ENCODE results near the gene PLCB3. TPM values are rescaled to one million over a fixed set of nuclear protein-coding genes. Genes with fewer than 3 reads are reported as not detected.

PLCB3 gene
- total and polyA plus RNA-seq, 2 of the 13 experiments (the other 11 are each of a cell fraction or from before 2014, with no cell fraction given) = 7.5 to 13.8 TPM

DNA sequence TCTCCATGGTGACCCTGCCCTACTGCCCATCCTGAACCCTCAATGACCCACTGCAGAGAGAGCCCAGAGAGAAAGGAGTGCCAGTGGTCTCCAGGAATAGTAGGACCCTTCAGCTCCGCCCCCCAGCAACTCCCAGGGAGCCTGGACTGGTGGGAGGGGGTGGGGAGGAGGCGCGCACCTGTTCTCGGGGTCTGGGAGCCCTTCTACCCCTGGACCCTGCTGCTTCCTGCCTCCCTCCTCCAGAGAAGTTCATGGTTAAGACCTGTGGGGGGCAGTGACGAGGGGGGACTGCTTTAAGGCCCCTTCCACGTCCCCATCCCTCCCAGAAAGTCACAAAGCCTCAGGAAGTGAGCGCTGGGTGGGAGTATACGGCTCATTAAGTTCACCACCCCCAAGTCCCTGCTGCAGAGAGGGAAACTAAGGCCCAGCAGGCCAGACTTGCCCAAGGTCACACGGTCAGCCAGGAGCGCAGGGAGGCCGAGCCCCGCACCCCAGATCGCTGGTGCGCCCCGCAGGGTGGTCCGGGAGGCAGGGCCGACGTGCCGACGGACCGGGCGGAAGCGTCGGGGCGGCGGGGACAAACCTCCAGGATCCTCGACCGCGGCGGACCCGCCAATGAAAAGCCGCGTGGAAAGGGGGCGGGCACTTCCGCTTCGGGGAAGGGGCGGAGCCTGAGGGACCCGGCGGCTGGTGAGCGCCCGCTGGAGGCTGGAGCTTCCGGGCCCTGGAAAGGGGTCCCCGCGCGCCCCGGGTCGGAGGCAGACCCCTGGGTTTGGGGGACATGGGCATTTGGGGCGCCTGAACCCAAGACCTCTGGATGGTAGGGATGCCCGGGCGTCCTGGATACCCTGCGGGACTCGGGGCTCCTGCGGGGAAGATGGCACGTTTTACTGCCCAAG is 25.5 kb upstream of the PLCB3 start, which contains the start of the genes NUDT22 and TRPT1 (continued):
- peak; percentile 38 for TF ChIP-seq U2AF1 (optimal IDR thresholded peaks at IDR 0.05; ENCODE audit: low read depth, low read length)
- TF ChIP-seq NFKB2 (CRISPR knock-in tag; IDR thresholded peaks at IDR 0.05; ENCODE audit: borderline replicate concordance) = peak; percentile 6; the same call in 1 of the 2 replicates
- TF ChIP-seq HOXD1 (CRISPR knock-in tag; IDR thresholded peaks at IDR 0.05) = no peak
- TF ChIP-seq, protein P1, sequence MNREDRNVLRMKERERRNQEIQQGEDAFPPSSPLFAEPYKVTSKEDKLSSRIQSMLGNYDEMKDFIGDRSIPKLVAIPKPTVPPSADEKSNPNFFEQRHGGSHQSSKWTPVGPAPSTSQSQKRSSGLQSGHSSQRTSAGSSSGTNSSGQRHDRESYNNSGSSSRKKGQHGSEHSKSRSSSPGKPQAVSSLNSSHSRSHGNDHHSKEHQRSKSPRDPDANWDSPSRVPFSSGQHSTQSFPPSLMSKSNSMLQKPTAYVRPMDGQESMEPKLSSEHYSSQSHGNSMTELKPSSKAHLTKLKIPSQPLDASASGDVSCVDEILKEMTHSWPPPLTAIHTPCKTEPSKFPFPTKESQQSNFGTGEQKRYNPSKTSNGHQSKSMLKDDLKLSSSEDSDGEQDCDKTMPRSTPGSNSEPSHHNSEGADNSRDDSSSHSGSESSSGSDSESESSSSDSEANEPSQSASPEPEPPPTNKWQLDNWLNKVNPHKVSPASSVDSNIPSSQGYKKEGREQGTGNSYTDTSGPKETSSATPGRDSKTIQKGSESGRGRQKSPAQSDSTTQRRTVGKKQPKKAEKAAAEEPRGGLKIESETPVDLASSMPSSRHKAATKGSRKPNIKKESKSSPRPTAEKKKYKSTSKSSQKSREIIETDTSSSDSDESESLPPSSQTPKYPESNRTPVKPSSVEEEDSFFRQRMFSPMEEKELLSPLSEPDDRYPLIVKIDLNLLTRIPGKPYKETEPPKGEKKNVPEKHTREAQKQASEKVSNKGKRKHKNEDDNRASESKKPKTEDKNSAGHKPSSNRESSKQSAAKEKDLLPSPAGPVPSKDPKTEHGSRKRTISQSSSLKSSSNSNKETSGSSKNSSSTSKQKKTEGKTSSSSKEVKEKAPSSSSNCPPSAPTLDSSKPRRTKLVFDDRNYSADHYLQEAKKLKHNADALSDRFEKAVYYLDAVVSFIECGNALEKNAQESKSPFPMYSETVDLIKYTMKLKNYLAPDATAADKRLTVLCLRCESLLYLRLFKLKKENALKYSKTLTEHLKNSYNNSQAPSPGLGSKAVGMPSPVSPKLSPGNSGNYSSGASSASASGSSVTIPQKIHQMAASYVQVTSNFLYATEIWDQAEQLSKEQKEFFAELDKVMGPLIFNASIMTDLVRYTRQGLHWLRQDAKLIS (CRISPR knock-in tag; IDR thresholded peaks at IDR 0.05) = no peak
- TF ChIP-seq ZKSCAN5 (CRISPR knock-in tag; IDR thresholded peaks at IDR 0.05) = no peak
- TF ChIP-seq RXRB (CRISPR knock-in tag; IDR thresholded peaks at IDR 0.05; ENCODE audit: borderline replicate concordance) = peak; percentile 65
- TF ChIP-seq JUNB (CRISPR knock-in tag; IDR thresholded peaks at IDR 0.05; ENCODE audit: borderline replicate concordance) = no peak
- TF ChIP-seq, protein P2, sequence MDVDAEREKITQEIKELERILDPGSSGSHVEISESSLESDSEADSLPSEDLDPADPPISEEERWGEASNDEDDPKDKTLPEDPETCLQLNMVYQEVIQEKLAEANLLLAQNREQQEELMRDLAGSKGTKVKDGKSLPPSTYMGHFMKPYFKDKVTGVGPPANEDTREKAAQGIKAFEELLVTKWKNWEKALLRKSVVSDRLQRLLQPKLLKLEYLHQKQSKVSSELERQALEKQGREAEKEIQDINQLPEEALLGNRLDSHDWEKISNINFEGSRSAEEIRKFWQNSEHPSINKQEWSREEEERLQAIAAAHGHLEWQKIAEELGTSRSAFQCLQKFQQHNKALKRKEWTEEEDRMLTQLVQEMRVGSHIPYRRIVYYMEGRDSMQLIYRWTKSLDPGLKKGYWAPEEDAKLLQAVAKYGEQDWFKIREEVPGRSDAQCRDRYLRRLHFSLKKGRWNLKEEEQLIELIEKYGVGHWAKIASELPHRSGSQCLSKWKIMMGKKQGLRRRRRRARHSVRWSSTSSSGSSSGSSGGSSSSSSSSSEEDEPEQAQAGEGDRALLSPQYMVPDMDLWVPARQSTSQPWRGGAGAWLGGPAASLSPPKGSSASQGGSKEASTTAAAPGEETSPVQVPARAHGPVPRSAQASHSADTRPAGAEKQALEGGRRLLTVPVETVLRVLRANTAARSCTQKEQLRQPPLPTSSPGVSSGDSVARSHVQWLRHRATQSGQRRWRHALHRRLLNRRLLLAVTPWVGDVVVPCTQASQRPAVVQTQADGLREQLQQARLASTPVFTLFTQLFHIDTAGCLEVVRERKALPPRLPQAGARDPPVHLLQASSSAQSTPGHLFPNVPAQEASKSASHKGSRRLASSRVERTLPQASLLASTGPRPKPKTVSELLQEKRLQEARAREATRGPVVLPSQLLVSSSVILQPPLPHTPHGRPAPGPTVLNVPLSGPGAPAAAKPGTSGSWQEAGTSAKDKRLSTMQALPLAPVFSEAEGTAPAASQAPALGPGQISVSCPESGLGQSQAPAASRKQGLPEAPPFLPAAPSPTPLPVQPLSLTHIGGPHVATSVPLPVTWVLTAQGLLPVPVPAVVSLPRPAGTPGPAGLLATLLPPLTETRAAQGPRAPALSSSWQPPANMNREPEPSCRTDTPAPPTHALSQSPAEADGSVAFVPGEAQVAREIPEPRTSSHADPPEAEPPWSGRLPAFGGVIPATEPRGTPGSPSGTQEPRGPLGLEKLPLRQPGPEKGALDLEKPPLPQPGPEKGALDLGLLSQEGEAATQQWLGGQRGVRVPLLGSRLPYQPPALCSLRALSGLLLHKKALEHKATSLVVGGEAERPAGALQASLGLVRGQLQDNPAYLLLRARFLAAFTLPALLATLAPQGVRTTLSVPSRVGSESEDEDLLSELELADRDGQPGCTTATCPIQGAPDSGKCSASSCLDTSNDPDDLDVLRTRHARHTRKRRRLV (CRISPR knock-in tag; IDR thresholded peaks at IDR 0.05) = 0 out of 2 replicates have a peak, but pooled peaks have one; percentile 75
- TF ChIP-seq RFX3 (CRISPR knock-in tag; IDR thresholded peaks at IDR 0.05) = no peak
- peak; percentile 86 for TF ChIP-seq DR1 (CRISPR knock-in tag; IDR thresholded peaks at IDR 0.05)
- no peak for TF ChIP-seq HMG20B (CRISPR knock-in tag; conservative IDR thresholded peaks at IDR 0.05)
- TF ChIP-seq, protein P3, sequence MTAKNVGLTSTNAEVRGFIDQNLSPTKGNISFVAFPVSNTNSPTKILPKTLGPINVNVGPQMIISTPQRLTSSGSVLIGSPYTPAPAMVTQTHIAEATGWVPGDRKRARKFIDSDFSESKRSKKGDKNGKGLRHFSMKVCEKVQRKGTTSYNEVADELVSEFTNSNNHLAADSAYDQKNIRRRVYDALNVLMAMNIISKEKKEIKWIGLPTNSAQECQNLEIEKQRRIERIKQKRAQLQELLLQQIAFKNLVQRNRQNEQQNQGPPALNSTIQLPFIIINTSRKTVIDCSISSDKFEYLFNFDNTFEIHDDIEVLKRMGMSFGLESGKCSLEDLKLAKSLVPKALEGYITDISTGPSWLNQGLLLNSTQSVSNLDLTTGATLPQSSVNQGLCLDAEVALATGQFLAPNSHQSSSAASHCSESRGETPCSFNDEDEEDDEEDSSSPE (CRISPR knock-in tag; IDR thresholded peaks at IDR 0.05) = peak; percentile 68
- TF ChIP-seq KLF13 (CRISPR knock-in tag; IDR thresholded peaks at IDR 0.05) = no peak
- peak; percentile 87 for TF ChIP-seq ZNF501 (CRISPR knock-in tag; IDR thresholded peaks at IDR 0.05)
- TF ChIP-seq PRPF4 (IDR thresholded peaks at IDR 0.05; ENCODE audit: low read depth, low read length, poor library complexity, severe bottlenecking) = no peak
- TF ChIP-seq, protein P4, sequence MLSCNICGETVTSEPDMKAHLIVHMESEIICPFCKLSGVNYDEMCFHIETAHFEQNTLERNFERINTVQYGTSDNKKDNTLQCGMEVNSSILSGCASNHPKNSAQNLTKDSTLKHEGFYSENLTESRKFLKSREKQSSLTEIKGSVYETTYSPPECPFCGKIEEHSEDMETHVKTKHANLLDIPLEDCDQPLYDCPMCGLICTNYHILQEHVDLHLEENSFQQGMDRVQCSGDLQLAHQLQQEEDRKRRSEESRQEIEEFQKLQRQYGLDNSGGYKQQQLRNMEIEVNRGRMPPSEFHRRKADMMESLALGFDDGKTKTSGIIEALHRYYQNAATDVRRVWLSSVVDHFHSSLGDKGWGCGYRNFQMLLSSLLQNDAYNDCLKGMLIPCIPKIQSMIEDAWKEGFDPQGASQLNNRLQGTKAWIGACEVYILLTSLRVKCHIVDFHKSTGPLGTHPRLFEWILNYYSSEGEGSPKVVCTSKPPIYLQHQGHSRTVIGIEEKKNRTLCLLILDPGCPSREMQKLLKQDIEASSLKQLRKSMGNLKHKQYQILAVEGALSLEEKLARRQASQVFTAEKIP (CRISPR knock-in tag; IDR thresholded peaks at IDR 0.05; ENCODE audit: borderline replicate concordance) = no peak
